GM18517 (cell line): ENCODE measurements around the gene PABPN1L.

Experiments
- ATAC-seq: cut with Tn5 transposase; IDR thresholded peaks from one replicate; pipeline ENCODE4 v1.9.1; 2021; ENCODE audit warnings: mild to moderate bottlenecking, moderate library complexity; ENCODE audit not compliant: unreplicated experiment

The PABPN1L gene, protein sequence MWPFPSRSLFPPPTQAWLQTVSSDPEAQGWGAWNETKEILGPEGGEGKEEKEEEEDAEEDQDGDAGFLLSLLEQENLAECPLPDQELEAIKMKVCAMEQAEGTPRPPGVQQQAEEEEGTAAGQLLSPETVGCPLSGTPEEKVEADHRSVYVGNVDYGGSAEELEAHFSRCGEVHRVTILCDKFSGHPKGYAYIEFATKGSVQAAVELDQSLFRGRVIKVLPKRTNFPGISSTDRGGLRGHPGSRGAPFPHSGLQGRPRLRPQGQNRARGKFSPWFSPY

DNA sequence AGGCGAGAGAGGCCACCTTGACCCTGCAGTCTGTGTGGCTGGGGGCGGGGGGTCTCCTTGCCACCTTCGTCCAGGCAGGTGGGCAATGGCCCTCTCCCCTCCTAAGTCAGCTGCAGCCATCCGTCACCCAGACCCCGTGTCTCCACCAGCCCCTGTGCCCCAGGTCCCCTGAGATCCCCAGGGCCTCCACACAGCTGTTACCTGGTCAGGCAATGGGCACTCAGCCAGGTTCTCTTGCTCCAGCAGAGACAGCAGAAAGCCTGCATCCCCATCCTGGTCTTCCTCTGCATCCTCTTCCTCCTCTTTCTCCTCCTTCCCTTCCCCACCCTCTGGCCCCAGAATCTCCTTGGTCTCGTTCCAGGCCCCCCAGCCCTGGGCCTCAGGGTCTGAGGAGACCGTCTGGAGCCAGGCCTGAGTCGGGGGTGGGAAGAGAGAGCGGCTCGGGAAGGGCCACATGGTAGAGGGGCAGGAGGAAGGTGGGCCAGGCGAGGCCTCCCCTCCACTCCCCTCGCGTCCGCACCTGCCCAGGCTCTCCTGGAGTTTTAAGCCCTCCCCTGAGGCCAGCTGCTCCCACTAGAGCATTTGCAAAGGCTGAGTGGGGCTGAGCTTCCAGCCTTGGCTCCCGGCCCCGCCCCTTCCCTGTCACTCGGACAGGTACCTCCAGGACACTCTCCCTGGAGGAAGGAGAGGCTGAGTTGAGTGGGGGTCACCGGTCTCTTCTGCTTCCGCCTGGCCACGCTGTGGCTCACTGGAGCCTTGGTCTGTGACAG lies at the start of gene PABPN1L:
Gene PABPN1L, minus strand, starts transcription at position 510 of the 770 bp plus-strand sequence. Its CDS starts 54 bp downstream, at position 456.
- ATAC-seq: no peak

- ATAC-seq: no peak
These were observed 49.3 kb upstream of the PABPN1L start for GRCh38 chr16:88915639-88916327.

GRCh38 chr16:88914750-88915368 lies 48.4 kb upstream of the PABPN1L start:
- no peak for ATAC-seq

DNA sequence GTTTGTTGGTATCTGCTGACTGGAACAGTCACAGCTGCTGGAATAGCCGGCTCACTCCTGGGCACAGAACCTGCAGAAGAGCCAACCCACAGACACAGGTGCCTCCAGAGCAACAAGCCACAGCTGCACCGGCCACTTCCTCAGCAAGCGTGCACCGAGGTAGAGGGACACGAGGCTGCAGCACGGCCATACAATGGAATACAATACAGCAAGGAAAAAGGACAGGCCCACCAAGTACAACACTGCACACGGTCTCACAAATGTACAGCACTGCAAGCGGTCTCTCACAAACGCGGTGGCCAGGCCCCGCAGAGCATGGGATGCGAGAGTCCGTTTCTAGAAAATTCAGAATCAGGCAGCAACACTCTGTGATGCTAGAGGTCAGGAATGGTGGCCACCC lies 47.4 kb upstream of the PABPN1L start:
- no peak for ATAC-seq

- no peak for ATAC-seq
These were observed 46.6 kb upstream of the PABPN1L start for GRCh38 chr16:88913001-88913612.

- no peak for ATAC-seq
These were observed 46.1 kb upstream of the PABPN1L start for GRCh38 chr16:88912556-88912955.

DNA sequence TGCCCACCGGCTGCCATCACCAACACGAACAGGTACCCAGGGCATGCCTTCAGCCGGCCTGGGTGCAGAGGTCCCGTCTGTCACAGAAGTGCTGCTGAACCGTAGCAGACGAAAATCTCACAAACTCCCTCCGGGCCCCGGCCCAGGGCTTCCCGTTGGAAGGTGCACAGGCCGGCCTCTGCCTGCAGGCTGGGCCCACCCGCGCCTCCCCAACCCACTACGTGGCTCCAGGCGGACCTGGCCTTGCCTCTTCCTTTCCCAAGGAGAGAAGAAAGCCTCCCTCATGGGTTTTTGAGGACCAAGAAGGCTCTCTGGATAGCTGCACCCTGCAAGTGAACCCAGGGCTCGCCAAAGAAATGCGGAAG lies 45.5 kb upstream of the PABPN1L start:
- no peak for ATAC-seq

- no peak for ATAC-seq
These were observed 44.9 kb upstream of the PABPN1L start for GRCh38 chr16:88911136-88911945.

- no peak for ATAC-seq
These were observed 44.0 kb upstream of the PABPN1L start for GRCh38 chr16:88910284-88911135.

DNA sequence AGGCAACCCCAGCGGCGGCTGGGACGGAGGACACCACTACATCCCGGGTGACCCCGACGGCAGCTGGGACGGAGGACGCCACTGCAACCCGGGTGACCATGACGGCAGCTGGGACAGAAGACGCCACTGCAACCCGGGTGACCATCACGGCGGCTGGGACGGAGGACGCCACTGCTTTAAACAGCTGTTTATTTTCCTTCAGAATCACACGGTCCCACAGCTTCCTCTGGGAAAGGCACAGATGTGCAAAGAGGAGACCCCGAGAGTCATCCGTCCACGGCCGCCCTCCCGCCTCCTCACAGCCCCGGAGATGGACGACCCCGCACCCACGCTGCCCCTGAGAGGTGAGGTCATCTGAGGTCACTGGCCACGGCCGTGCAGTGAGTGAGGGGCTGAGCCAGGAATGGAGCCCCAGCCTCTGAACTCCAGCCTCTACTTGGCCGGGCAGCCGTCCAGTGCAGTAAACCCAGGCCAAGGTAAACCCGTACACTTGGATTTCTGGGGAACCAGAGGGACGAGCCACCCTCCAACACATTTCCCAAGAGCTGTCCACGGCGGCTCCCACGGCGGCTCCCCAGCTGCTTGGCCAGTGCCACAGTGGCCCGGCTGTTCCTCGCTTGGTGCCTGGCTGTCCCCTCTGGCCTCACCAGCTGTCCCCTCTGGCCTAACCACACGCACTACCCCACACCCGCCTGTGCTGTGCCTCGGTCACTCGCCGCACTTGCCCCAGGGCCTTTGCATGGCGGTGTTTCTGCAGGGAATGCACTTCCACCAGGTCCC lies 43.2 kb upstream of the PABPN1L start:
- no peak for ATAC-seq

GRCh38 chr16:88908307-88908706 lies 41.8 kb upstream of the PABPN1L start:
- ATAC-seq: no peak

- ATAC-seq: no peak
These were observed 41.3 kb upstream of the PABPN1L start for GRCh38 chr16:88907768-88908167.

DNA sequence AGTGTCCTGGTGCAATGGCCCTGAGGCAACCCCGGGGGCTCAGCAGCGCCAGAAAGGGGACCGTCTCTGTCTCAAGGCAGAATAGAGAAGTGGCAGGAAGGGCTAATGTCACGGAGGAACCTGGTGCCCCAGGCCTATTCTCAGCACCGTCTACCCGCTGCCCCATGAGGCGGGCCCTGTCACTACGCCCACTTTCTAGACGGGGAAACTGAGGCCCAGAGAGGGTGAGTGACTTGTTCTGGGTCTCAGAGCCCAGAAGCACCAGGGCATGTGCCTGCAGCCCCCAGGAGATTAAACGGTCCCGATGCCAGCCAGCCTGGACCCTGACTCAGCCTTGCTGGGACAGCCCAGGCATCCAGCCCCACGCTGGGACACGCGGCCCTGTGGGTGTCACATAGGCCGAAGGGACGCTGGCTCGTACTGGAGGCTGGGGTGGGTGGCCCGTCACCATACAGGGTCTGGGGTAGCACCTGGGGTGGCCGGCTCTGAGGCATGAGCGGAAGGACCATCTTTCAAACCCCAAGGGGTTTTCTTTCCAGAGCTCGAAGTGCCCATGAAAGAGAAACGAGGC lies 40.2 kb upstream of the PABPN1L start:
- no peak for ATAC-seq

GRCh38 chr16:88906020-88906419 lies 39.6 kb upstream of the PABPN1L start:
- no peak for ATAC-seq

- no peak for ATAC-seq
These were observed 39.1 kb upstream of the PABPN1L start for GRCh38 chr16:88905563-88905962.

DNA sequence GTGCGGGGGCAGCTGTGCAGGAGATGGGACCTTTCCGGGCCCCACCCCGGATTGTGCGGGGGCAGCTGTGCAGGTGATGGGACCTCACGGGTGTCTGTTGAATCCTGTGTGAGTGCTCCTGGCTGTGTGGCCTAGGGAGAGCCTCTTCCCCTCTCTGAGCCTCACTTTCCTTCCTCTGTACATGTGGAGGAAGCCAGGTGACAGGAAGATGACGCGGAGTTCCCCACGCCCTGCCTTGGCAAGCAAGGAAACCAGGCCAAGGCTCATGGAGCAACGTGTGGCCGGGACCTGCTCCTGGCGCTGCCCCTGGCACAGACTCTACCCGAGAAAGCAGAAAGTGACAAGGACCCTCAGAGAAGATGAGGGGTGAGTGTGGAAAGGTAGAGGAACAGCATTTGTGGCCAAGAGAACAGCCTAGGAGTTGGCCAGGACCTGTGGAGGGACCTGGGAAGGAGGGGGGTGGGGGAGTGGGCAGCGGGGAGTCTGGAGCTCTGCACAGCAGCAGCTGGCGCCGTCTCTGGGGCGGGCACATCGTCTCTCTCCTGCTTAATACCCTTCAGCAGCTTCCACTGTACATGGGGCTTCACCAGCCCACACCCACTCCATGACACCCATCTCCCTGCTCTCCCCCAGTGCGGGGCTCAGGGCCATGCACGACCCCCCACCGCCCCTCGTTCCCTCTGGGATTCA lies 38.4 kb upstream of the PABPN1L start:
- ATAC-seq: no peak

DNA sequence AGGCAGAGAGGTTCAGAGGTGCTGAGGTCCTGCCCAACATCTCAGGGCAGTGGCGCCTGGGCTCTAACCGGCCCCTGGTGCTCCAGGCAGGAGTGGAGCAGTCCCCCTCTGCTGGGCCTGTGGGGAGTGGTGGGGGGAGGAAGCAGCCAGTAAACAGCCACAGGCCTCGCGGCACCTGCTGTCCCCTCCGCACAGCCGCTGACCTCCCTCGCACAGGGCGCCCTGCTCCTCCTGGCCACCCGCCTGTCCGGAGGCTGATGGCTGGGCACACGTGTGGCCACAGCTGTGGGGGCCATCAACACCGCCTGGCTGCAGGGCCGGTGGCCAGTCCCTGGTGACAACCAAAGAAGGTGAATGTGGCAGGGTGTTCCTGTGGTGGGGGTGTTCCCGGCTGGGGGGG lies 36.8 kb upstream of the PABPN1L start:
- no peak for ATAC-seq

GRCh38 chr16:88902744-88903143 lies 36.3 kb upstream of the PABPN1L start:
- ATAC-seq: no peak
